B cell (primary cell): ENCODE results near the gene ADO. TPM values are rescaled to one million over a fixed set of nuclear protein-coding genes. Genes with fewer than 3 reads are reported as not detected.
"Not testable (repeated sequence)": the region's sequence is repeated elsewhere in the genome, so short reads cannot be mapped to it uniquely, and the experiment has no call there.

Experiments
- ATAC-seq: fragments of 200-7000 bp; cut with Tn5 transposase; one replicate; pipeline ENCODE4 v1.10.0; 2021; ENCODE audit warnings: low read depth, mild to moderate bottlenecking, moderate number of reproducible peaks, moderate library complexity
- CTCF ChIA-PET: fragments of 350-600 bp; sonication (Branson Sonifier 250); formaldehyde crosslinking; loops from one replicate; lab custom pipeline; 2021; ENCODE audit warnings: antibody characterized with exemption, inconsistent platforms; lab: Charles Lee
- POLR2A ChIA-PET: fragments of 350-600 bp; sonication (Branson Sonifier 250); formaldehyde crosslinking; loops from one replicate; lab custom pipeline; 2021; ENCODE audit warnings: antibody characterized with exemption; lab: Charles Lee
- DNase-seq: peaks from one replicate; pipeline ENCODE4 v3.0.0; 2013
- H2AFZ ChIP-seq: 2 replicates; pipeline ENCODE4 v1.6.1; 2012; ENCODE audit warnings: mild to moderate bottlenecking, low read depth, low read length; ENCODE audit not compliant: insufficient read depth, poor library complexity, severe bottlenecking
- H3K27ac ChIP-seq, 2 donors: 1 replicate in 1 of 2; 2 replicates in 1 of 2; pipeline ENCODE4 v1.5.1; 2012 to 2013; ENCODE audit warnings: low read length in 2 of 2, mild to moderate bottlenecking in 2 of 2, moderate library complexity in 1 of 2
- H3K27me3 ChIP-seq, 4 experiments: fragments of 200-600 bp in 1 of 4; sonication (generic) in 1 of 4; replicated peaks in 1 of 4; 1 replicate in 2 of 4; 2 replicates in 2 of 4; pipeline versions ENCODE4 v1.6.1 to v1.7.0; 2013 to 2016; ENCODE audit warnings: low read length in 3 of 4, mild to moderate bottlenecking in 2 of 4, mixed read lengths in 1 of 4, moderate library complexity in 1 of 4; ENCODE audit not compliant: insufficient read depth in 4 of 4, control insufficient read depth in 3 of 4; ENCODE audit errors: control extremely low read depth in 1 of 4
- H3K36me3 ChIP-seq, 2 experiments: replicated peaks in 1 of 2; 1 replicate in 1 of 2; 2 replicates in 1 of 2; pipeline versions ENCODE4 v1.6.1 to v1.7.1; 2013; ENCODE audit warnings: low read length in 1 of 2; ENCODE audit not compliant: insufficient read depth in 2 of 2, control insufficient read depth in 1 of 2; ENCODE audit errors: control extremely low read depth in 1 of 2, extremely low read depth in 1 of 2
- H3K4me1 ChIP-seq, 2 donors: fragments of 200-600 bp in 1 of 2; sonication (generic) in 1 of 2; 1 replicate in 1 of 2; 2 replicates in 1 of 2; pipeline versions ENCODE4 v1.5.1 to v1.6.1; 2013 to 2017; ENCODE audit warnings: low read length in 2 of 2; ENCODE audit not compliant: control insufficient read depth in 2 of 2, insufficient read depth in 2 of 2
- H3K4me2 ChIP-seq: replicated peaks from 2 replicates; pipeline ENCODE3; 2012; ENCODE audit warnings: mild to moderate bottlenecking, low read depth, low read length; ENCODE audit not compliant: poor library complexity, severe bottlenecking
- H3K4me3 ChIP-seq, 5 experiments: fragments of 200-600 bp in 1 of 5; sonication (generic) in 1 of 5; 1 replicate in 3 of 5; 2 replicates in 2 of 5; pipeline versions ENCODE4 v1.5.1 to v1.7.0; 2011 to 2016; ENCODE audit warnings: low read length in 4 of 5, mild to moderate bottlenecking in 4 of 5, low read depth in 2 of 5, control low read depth in 1 of 5, moderate library complexity in 1 of 5; ENCODE audit not compliant: insufficient read depth in 1 of 5; ENCODE audit errors: control extremely low read depth in 1 of 5, extremely low read depth in 1 of 5
- H3K79me2 ChIP-seq: fragments of 200-600 bp; sonication (generic); one replicate; pipeline ENCODE4 v1.6.0; 2016; ENCODE audit warnings: low read length; ENCODE audit not compliant: control insufficient read depth, insufficient read depth
- H3K9ac ChIP-seq: fragments of 200-600 bp; sonication (generic); 2 replicates; pipeline ENCODE4 v1.6.1; 2017; ENCODE audit warnings: mild to moderate bottlenecking, low read length, moderate library complexity
- H3K9me3 ChIP-seq, 3 donors: one replicate each; pipeline versions ENCODE4 v1.6.1 to v1.7.1; 2013; ENCODE audit warnings: low read length in 2 of 3; ENCODE audit not compliant: control insufficient read depth in 2 of 3, insufficient read depth in 1 of 3; ENCODE audit errors: control extremely low read depth in 1 of 3
- H4K20me1 ChIP-seq: 2 replicates; pipeline ENCODE4 v1.6.0; 2012; ENCODE audit warnings: mild to moderate bottlenecking, low read length; ENCODE audit not compliant: insufficient read depth, control insufficient read depth, poor library complexity, severe bottlenecking
- H3K27ac Mint-ChIP-seq: one replicate; pipeline ENCODE4 v1.8.0; 2021; ENCODE audit warnings: mixed read lengths
- H3K27me3 Mint-ChIP-seq: one replicate; pipeline ENCODE4 v1.8.0; 2021; ENCODE audit warnings: mixed read lengths
- H3K4me1 Mint-ChIP-seq: one replicate; pipeline ENCODE4 v1.8.0; 2021; ENCODE audit warnings: mixed read lengths
- H3K4me3 Mint-ChIP-seq: one replicate; pipeline ENCODE4 v1.8.0; 2021; ENCODE audit warnings: mixed read lengths
- H3K9me3 Mint-ChIP-seq: one replicate; pipeline ENCODE4 v1.8.0; 2022; ENCODE audit warnings: mixed read lengths; ENCODE audit not compliant: insufficient read depth
- EZH2 ChIP-seq: IDR thresholded peaks from 2 replicates; pipeline ENCODE4 v1.6.1; 2012; ENCODE audit warnings: borderline replicate concordance, low read depth, mild to moderate bottlenecking, moderate library complexity, low read length; ENCODE audit not compliant: insufficient read depth, poor library complexity, severe bottlenecking
- WGBS: methylation state at CpG from one replicate; pipeline ENCODE4 v1.1.5; 2013; ENCODE audit warnings: missing lambda C conversion rate; ENCODE audit not compliant: insufficient coverage; 5-methylcytosine and 5-hydroxymethylcytosine counted together
- intact Hi-C: fragments of 100-400 bp; cut with micrococcal nuclease; formaldehyde crosslinking; loops from one replicate; pipeline ENCODE4 v1.10.0; 2022
- polyA plus RNA-seq: library from polyadenylated mRNA; depleted of rRNA; stranded (reverse); fragments of >200 nt; gene quantifications from 2 replicates; pipeline ENCODE4 v1.2.3, GENCODE V29; 2012
- total RNA-seq, 2 donors: library from RNA; stranded (reverse); fragments of 120-200 nt in 1 of 2; gene quantifications; 1 replicate in 1 of 2; 2 replicates in 1 of 2; pipeline versions ENCODE4 v1.2.3 to v1.2.4, GENCODE V29; 2013 to 2022
- TF ChIP-seq, protein P1 (sequence below): fragments of 200-600 bp; IDR thresholded peaks from one replicate; pipeline ENCODE4 v1.8.0; 2022; ENCODE audit warnings: antibody characterized with exemption, mild to moderate bottlenecking

The ADO gene
- total and polyA plus RNA-seq, 2 donors (not counting 1 experiment from before 2014, with no cell fraction given) = 9.4 to 18.4 TPM

DNA sequence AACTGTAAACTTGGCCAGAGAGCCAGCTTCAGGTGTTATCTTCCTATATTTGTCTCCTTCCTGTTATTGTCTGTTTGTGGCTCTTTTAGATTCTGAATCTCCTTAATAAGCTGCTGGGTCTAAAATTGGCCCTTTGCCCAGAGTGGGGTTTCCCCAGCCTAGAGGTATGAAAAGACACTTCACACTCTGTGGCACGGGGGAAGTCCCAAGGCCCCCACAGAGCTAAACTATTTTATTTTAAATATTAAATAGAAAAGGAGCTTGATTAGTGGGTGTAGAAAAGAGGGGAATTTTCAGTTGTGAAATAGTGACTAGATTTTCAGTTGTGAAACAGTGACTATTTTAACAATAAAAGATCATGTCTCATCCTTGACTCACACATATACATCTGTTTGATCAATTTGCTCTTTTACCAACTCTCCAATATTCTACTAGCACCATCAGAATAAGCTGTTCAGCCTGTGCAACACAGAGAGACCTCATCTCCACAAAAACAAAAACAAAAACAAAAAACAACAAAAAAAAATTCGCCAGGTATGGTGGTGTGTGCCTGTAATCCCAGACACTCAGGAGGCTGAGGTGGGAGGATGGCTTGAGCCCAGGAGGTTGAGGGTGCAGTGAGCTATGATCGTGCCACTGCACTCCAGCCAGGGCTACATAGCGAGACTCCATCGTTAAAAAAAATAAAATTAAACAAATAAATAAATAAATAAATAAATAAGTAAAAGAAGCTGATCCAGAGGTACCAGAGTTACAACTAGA lies 24.9 kb upstream of the ADO start:
- peak overlapping the region; percentile 47 for H3K27ac Mint-ChIP-seq
- ChIA-PET POLR2A (interaction anchor here (0.8 to 2.6 kb wide), 3 partner anchors 10 to 36 kb away, joined by 3 to 11 read pairs (median 3); partner anchors contain the start of gene EGR2), CTCF (interaction anchor here (1.1 to 2.3 kb wide), 5 partner anchors 23 to 342 kb away, joined by 3 to 11 read pairs (median 5); no protein-coding TSS in a partner anchor)
- Histone ChIP-seq H3K27me3 (no peaks in the 10 kb centered on the region), H4K20me1 (no peaks in the 10 kb centered on the region), H3K4me3 (peak overlapping the region in 1 of 5 experiments; percentile 21), H3K9me3 (peaks cover 0 to 6% (median 0%) of the 10 kb centered on the region in 3 donors), H3K79me2 (no peaks in the 10 kb centered on the region), H3K9ac (peak overlapping the region; percentile 14), H3K36me3 (no peaks in the 10 kb centered on the region), H3K27ac (peak overlapping the region; percentile 38 to 60), H3K4me1 (peaks cover 25 to 27% of the 10 kb centered on the region in 2 donors), H2AFZ (no peak overlapping the region), H3K4me2 (peak overlapping the region; percentile 71)
- intact Hi-C loops = loop anchor here (1.0 to 2.0 kb wide), 6 partner anchors 25 to 147 kb away; partner anchors contain the start of genes ADO and EGR2
- peak; percentile 99 for ATAC-seq
- H3K27me3 Mint-ChIP-seq = no peaks in the 10 kb centered on the region
- TF ChIP-seq, protein P1, sequence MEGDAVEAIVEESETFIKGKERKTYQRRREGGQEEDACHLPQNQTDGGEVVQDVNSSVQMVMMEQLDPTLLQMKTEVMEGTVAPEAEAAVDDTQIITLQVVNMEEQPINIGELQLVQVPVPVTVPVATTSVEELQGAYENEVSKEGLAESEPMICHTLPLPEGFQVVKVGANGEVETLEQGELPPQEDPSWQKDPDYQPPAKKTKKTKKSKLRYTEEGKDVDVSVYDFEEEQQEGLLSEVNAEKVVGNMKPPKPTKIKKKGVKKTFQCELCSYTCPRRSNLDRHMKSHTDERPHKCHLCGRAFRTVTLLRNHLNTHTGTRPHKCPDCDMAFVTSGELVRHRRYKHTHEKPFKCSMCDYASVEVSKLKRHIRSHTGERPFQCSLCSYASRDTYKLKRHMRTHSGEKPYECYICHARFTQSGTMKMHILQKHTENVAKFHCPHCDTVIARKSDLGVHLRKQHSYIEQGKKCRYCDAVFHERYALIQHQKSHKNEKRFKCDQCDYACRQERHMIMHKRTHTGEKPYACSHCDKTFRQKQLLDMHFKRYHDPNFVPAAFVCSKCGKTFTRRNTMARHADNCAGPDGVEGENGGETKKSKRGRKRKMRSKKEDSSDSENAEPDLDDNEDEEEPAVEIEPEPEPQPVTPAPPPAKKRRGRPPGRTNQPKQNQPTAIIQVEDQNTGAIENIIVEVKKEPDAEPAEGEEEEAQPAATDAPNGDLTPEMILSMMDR = no peak
- TF ChIP-seq EZH2 = no peak
- no CpG with 5 or more reads among the region's 5 CpGs for WGBS
- peaks cover 4% of the 10 kb centered on the region for H3K9me3 Mint-ChIP-seq
- peaks cover 33% of the 10 kb centered on the region for H3K4me1 Mint-ChIP-seq
- DNase-seq = peak; percentile 91
- H3K4me3 Mint-ChIP-seq = peak overlapping the region; percentile 35

DNA sequence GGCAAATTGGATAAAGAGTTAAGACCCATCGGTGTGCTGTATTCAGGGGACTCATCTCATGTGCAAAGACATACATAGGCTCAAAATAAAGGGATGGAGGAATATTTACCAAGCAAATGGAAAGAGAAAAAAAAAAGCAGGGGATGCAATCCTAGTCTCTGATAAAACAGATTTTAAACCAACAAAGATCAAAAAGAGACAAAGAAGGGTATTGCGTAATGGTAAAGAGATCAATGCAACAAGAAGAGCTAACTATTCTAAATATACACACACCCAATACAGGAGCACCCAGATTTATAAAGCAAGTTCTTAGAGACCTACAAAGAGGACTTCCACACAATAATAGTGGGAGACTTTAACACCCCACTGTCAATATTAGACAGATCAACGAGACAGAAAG lies 20.0 kb upstream of the ADO start:
- WGBS = 88% methylated on average over 1 of the region's 3 CpGs
- H3K4me2 ChIP-seq, ATAC-seq, H3K27ac ChIP-seq, H3K9me3 ChIP-seq, H3K27ac Mint-ChIP-seq, DNase-seq, POLR2A ChIA-PET, H3K27me3 ChIP-seq, H3K4me3 Mint-ChIP-seq, H3K27me3 Mint-ChIP-seq, H3K9ac ChIP-seq, H3K79me2 ChIP-seq, intact Hi-C loops, H4K20me1 ChIP-seq, H3K36me3 ChIP-seq, H3K4me3 ChIP-seq, H2AFZ ChIP-seq: not testable (repeated sequence)
- peaks cover 11 to 12% of the 10 kb centered on the region in 2 donors for H3K4me1 ChIP-seq
- Mint-ChIP-seq H3K4me1 (peaks cover 12% of the 10 kb centered on the region), H3K9me3 (peaks cover 10% of the 10 kb centered on the region)
- CTCF ChIA-PET = interaction anchor here (0.7 kb wide), 1 partner anchor 1151 kb away, joined by 3 read pairs; no protein-coding TSS in a partner anchor

DNA sequence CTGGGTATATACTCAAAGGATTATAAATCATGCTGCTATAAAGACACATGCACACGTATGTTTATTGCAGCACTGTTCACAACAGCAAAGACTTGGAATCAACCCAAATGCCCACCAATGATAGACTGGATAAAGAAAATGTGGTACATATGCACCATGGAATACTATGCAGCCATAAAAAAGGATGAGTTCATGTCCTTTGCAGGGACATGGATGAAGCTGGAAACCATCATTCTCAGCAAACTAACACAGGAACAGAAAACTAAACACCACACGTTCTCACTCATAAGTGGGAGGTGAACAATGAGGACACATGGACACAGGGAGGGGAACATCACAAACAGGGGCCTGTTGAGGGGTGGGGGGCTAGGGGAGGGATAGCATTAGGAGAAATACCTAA lies 16.2 kb upstream of the ADO start:
- POLR2A ChIA-PET = interaction anchor here (0.6 kb wide), 1 partner anchor 300 kb away, joined by 3 read pairs; no protein-coding TSS in a partner anchor

More for the DNA sequence above, 16.2 kb upstream of the ADO start:
- DNase-seq, ATAC-seq, H3K27ac Mint-ChIP-seq, H3K79me2 ChIP-seq, H3K9ac ChIP-seq, H3K27me3 Mint-ChIP-seq, H3K9me3 ChIP-seq, H3K4me3 ChIP-seq, H2AFZ ChIP-seq, H3K4me1 Mint-ChIP-seq, H3K27ac ChIP-seq, intact Hi-C loops, H3K4me1 ChIP-seq, H3K27me3 ChIP-seq, H3K4me3 Mint-ChIP-seq, H3K36me3 ChIP-seq, H3K4me2 ChIP-seq, H4K20me1 ChIP-seq: not testable (repeated sequence)
- CTCF ChIA-PET = interaction anchor here (1.6 kb wide), 1 partner anchor 10 kb away, joined by 4 read pairs; no protein-coding TSS in a partner anchor
- WGBS = no CpG with 5 or more reads among the region's 2 CpGs
- H3K9me3 Mint-ChIP-seq = peaks cover 10% of the 10 kb centered on the region
